ENCODE measurements around the gene CCDC187. TPM values are rescaled to one million over a fixed set of nuclear protein-coding genes. Genes with fewer than 3 reads are reported as not detected.

CCDC187 gene
- total and polyA plus RNA-seq, 2 of the 4 experiments (the other 2 are of a cell fraction): not detected

DNA sequence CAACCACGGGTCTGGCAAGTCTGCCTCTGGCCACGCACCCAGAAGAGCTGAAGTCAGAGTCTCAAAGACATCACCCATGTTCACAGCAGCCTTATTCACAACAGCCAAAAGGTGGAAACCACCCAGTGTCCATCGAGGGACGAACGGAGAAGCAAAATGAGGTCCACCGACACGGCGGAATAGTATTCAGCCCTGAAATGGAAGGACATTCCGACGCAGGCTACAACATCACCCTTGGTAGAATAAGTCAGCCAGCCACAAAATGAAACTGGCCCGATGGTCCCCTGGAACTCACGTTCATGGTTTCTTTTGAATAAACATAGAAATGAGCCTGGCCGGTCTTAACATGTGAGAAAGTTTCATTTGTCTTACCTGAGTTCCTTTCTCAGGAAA, 16.9 kb downstream of the CCDC187 start:
- BruUV-seq (replicated peaks): no TSS peak
- in situ Hi-C loops (cut with MboI; ENCODE audit: low sequenced_read_pairs) (no loop called here), intact Hi-C loops (cut with micrococcal nuclease) (no loop called here)

More for the DNA sequence above, 16.9 kb downstream of the CCDC187 start:
- Histone ChIP-seq H4K5ac (ENCODE audit: low read depth, low read length) (no peak overlapping the region), H3K56ac (ENCODE audit: extremely low read depth, insufficient read depth, low read length) (no peak overlapping the region), H3K27ac (ENCODE audit: insufficient read depth, low read length) (no peak overlapping the region), H2BK120ac (ENCODE audit: low read depth, low read length) (no peak overlapping the region), H3K36me3 (ENCODE audit: control insufficient read depth, insufficient read depth, low read length) (no peaks in the 10 kb centered on the region), H2AK9ac (replicated peaks; ENCODE audit: low read depth, low read length, poor library complexity) (no peak overlapping the region), H3K9me3 (ENCODE audit: control insufficient read depth, insufficient read depth, low read length) (no peaks in the 10 kb centered on the region), H3K9ac (ENCODE audit: low read depth, low read length) (no peak overlapping the region), H2AK5ac (ENCODE audit: low read depth, low read length) (no peak overlapping the region), H3K79me1 (ENCODE audit: low read depth in 1 of 2, low read length in 2 of 2) (no peaks in the 10 kb centered on the region), H3K4me3 (ENCODE audit: insufficient read depth, low read depth, low read length) (no peak overlapping the region), H2BK5ac (ENCODE audit: low read depth, low read length, poor library complexity, severe bottlenecking) (no peak overlapping the region), H2AFZ (replicated peaks; ENCODE audit: low read length, poor library complexity) (no peak overlapping the region), H3K23ac (ENCODE audit: low read depth, low read length) (no peak overlapping the region), H2BK20ac (ENCODE audit: low read depth, low read length) (no peak overlapping the region), H3K14ac (replicated peaks; ENCODE audit: low read depth, low read length) (no peak overlapping the region), H3K9me1 (ENCODE audit: insufficient read depth, low read length) (no peaks in the 10 kb centered on the region), H3K4ac (ENCODE audit: low read depth, low read length) (no peak overlapping the region), H3K4me1 (ENCODE audit: control insufficient read depth, insufficient read depth, low read length) (no peaks in the 10 kb centered on the region), H3K27me3 (ENCODE audit: control insufficient read depth, insufficient read depth, low read length) (peaks cover 27% of the 10 kb centered on the region; the same call in 1 of the 2 replicates), H3K4me2 (ENCODE audit: low read depth, low read length) (no peak overlapping the region), H2BK15ac (ENCODE audit: low read depth, low read length) (no peak overlapping the region), H4K8ac (ENCODE audit: low read depth in 2 of 2, low read length in 2 of 2) (no peak overlapping the region), H4K91ac (ENCODE audit: insufficient read depth, low read depth, low read length) (no peak overlapping the region), H4K20me1 (ENCODE audit: insufficient read depth, low read length) (no peaks in the 10 kb centered on the region; the same call in 1 of the 2 replicates), H3K18ac (ENCODE audit: low read depth, low read length) (no peak overlapping the region)
- ChIA-PET CTCF (no interaction called here), POLR2A (ENCODE audit: unreplicated experiment) (no interaction called here)
- TF ChIP-seq POLR2A (IDR thresholded peaks at IDR 0.05; ENCODE audit: low read depth, low read length): no peak
- dilution Hi-C loops (cut with HindIII; ENCODE audit: low sequenced_read_pairs, unreplicated experiment): no loop called here
- ATAC-seq (ENCODE audit: low read depth) (no peak), DNase-seq (no peak)
- WGBS, 2 experiments (ENCODE audit: extremely low coverage in 2 of 2, insufficient read length in 1 of 2): 94% methylated on average over 7 of the region's 13 CpGs; no CpG with 5 or more reads in 1 of the 2 experiments
